ENCODE measurements around the gene TNFRSF4.
"Not testable (repeated sequence)": the region's sequence is repeated elsewhere in the genome, so short reads cannot be mapped to it uniquely, and the experiment has no call there.

TNFRSF4 gene

GRCh38 chr1:1181129-1181937 lies 32.6 kb downstream of the TNFRSF4 start:
- DNase-seq: no peak

- DNase-seq: no peak
Observed at GRCh38 chr1:1179983-1180861, 33.7 kb downstream of the TNFRSF4 start.

GRCh38 chr1:1179346-1179982 lies 34.5 kb downstream of the TNFRSF4 start:
- DNase-seq: no peak

GRCh38 chr1:1178794-1179331 lies 35.1 kb downstream of the TNFRSF4 start:
- no peak for DNase-seq

- DNase-seq: no peak
Observed at GRCh38 chr1:1177452-1178206, 36.3 kb downstream of the TNFRSF4 start.

DNA sequence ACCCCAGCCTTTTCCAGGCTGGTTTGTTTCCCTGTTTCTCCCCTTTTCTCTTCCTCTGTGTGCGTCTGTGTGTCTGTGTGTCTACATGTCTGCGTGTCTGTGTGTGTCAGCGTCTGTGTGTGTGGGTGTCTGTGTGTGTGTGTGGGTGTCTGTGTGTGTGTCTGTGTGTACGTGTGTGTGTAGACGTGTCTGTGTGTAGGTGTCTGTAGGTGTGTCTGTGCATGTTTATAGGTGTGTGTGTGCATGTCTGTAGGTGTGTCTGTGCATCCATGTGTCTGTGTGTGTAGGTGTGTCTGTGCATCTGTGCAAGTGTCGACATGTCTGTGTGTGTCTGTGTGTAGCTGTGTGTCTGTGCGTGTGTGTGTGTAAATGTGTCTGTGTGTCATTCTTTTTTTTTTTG lies 37.0 kb downstream of the TNFRSF4 start:
- no peak for DNase-seq

GRCh38 chr1:1176063-1176761 lies 37.7 kb downstream of the TNFRSF4 start:
- DNase-seq: not testable (repeated sequence)

DNA sequence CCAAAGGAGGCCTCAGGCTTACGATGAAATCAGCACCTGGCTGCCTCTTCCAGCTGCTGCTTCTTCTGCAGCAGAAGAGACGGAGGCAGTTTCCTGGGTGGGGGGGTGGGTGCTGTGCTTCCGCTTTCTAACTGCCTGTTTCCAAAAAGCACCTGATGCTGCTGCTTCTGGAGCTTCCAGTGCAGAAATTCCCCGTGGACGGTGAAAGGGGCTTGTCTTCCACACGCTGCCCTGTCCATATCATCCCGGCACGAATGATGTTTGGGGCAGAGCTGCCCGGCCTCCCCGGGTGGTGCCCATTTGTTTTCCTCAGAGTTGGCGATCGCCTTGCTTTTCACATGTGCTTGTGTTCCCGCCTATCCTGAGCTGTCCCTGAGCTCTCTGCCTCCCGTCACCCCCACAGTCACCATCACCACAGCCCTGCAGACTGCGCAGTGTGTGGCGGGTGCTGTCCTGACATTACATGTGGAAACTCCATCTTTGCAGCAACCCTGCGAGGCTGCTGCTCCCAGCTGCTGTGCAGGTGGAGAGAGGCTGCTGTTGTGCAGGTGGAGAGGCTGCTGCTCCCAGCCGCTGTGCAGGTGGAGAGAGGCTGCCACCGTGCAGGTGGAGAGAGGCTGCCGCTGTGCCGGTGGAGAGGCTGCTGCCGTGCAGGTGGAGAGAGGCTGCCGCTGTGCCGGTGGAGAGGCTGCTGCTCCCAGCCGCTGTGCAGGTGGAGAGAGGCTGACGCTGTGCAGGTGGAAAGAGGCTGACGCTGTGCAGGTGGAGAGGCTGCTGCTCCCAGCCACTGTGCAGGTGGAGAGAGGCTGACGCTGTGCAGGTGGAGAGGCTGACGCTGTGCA lies 38.5 kb downstream of the TNFRSF4 start:
- DNase-seq: no peak

DNA sequence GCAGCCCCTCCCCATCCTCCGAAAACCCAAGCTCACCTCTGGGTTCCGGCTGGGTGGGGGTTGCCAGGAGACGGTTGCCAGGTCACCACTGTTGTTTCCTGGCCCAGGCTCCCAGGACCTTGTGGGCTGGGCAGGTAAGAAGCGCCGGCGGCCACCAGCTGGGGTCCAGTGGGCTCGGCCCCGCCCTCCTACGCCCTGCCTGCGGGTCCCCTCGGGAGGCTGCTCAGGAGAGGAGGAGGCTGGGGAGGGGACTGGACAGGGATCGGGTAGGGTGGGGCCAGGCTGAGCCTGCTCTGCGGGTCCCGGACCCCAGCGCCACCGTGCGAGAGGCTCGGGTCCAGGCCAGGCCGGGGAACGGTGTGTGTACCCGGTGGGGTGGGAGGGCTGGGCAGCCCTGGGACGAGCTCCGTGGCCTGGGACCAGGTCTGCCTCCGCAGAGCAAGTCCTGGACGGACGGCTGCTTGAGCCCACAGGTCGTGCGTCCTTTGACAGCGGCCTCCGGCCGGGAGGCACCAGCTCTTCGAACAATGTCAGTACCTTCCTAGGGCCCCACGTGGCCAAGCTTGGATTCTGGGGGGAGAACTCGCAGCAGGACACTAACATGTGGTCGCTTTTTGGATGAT lies 40.0 kb downstream of the TNFRSF4 start, which contains the start of gene TTLL10:
TTLL10 (plus strand) TSS at position 88 of the 623 bp plus-strand sequence. CDS start 5,336 bp downstream, outside the sequence.
- DNase-seq: no peak

GRCh38 chr1:1173061-1173792 lies 40.7 kb downstream of the TNFRSF4 start:
- DNase-seq: no peak

DNA sequence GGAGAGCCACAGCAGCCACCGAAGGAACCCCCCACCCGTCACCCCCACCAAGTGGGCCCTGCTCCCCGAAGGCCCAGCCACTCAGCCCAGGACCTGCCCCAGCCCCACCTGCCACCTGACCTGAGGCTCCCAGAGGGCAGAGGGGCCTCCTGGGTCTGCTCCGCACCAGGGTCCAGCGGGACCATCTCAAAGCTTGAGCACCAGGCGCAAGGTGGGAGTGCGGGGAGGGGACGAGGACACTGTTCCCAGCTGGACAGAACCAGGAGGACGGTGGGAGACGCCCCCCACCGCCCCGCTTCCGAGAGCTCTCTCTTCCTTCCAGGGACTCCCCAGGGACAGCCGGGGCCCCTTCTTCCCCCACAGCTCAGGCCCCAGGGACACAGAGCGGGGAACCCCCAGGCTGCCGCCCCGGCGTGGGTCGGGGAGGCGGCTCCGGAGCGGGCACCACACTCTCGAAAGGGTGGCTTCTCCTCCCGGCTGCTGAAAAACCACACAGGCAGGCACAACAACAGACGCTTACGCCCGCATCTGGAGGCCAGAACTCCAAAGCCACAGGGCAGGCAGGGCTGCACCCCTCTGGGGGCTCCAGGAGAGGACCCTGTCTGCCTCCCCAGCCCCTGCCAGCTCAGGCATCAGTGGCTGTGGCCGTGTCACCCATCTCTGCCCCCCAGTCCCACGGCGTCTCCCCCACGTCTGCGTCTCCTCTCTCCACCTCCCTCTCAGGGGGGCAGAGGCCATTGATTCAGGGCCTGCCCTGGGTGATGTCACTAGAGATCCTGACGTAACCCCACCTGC lies 42.2 kb downstream of the TNFRSF4 start:
- no peak for DNase-seq

- DNase-seq: no peak
Observed at GRCh38 chr1:1171161-1171545, 42.8 kb downstream of the TNFRSF4 start.

GRCh38 chr1:1170215-1171091 lies 43.5 kb downstream of the TNFRSF4 start:
- no peak for DNase-seq

DNA sequence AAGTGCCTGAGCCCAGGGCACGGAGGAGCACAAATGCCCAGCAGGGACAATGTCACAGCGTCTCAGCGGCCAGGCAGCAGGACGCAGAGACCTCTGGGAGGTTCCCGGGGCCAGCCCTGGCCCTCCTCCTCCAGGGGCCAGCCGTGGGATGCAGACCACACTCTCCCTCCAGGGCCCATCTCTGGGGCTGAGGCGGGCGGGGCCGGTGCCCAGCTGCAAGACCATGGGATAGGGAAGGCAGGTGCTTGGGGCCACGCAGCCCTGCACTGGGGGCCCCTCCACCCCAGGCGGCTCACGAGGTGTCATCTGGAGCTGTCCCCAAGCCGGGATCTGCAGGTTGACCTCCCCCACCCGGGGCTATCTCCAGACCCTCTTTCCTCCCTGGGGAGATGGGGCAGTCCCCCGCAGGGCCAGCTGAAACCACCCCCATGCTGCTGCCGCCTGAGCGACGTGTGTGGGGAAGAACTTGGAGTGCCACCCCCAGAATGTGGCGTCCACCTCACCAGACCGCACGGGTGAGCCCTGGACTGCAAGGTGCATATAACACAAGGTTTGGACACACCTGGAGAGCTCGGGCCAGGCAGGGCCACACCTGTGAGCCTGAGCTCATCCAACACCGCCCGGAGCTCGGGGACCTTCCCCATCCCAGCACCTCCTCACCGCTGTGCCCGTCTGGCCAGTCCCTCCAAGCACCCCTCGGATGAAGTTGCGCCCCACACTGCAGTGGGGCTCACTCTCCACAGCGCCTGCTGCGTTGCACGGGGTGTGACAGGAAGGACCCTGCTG lies 44.3 kb downstream of the TNFRSF4 start:
- no peak for DNase-seq

DNA sequence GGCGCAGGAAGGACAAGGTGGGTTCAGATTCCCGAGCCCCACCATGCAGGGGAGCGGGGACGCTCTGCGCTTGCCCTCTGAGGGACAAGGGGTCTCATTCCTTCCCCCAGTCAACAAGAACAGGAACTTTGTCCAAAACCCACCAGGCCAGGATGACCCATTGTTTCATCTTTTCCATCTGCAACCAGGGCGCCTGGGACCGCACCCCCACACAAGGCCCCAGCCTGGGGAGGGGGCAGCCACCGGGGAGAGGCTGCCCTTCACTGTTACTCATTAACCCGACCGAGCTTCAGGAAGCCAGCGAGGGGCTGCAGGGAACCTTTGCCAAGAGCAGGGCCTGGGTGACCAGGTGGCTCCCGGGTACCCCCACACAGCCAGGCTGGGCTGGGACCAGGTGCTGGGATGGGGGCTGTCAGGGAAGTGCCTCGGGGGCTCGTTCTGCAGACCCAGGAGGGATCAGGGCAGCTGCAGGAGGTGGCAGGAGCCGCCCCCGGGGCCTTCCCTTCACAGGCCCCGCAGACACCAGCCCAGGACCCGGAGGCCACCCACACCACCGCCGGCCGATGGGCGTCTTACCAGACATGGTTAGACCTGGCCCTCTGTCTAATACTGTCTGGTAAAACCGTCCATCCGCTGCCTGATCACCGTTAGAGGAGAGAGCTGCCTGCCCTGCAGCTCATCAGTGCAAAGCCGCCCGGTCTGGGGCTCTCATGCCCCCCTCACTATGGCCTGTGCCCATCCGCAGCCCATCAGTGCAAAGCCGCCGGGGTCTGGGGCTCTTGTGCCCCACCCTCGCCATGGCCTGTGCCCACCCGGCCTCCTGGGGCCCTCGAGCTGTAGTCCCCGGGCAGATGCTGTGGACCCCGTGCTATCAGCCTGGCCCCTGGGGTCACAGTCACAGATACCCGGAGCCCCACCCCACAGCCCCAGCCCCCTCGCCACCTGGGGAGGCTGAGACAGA lies 45.2 kb downstream of the TNFRSF4 start:
- no peak for DNase-seq
